Stomach (tissue), 4 donors: ENCODE results near the gene SNAP91.

Source experiments
- POLR2A ChIP-seq, 4 donors: fragments of 450-650 bp; IDR thresholded peaks; one replicate each; pipeline ENCODE4 v1.6.1; 2016; ENCODE audit warnings: antibody characterized with exemption in 4 of 4, control low read depth in 2 of 4, mild to moderate bottlenecking in 1 of 4, moderate library complexity in 1 of 4
- POLR2AphosphoS5 ChIP-seq, 3 donors: sonication (generic); formaldehyde crosslinking; IDR thresholded peaks; one replicate each; pipeline ENCODE4 v1.6.1; 2016; ENCODE audit warnings: antibody characterized with exemption in 3 of 3
- TF ChIP-seq, protein P1 (sequence below), 7 experiments: fragments of 450-650 bp in 4 of 7; fragments of 200-600 bp in 3 of 7; sonication (generic) in 3 of 7; IDR thresholded peaks; one replicate each; pipeline ENCODE4 v1.5.1; 2016 to 2019; ENCODE audit warnings: antibody characterized with exemption in 7 of 7, control low read depth in 2 of 7, mild to moderate bottlenecking in 1 of 7

DNA sequence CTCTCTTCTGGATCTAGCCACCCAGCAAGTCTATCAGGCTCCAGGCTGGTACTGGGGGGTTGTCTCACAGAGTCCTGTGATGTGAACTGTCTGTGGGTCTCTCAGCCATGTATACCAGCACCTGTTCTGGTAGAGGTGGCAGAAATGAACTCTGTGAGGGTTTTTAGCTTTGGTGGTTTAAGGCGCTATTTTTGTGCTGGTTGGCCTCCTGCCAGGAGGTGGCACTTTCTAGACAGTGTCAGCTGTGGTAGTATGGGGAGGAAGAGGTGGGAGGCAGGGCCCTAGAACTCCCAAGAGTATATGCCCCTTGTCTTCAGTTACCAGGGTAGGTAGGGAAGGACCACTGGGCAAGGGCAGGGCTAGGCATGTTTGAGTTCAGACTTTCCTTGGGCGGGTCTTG lies 75.8 kb downstream of the SNAP91 start:
- TF ChIP-seq, protein P1, sequence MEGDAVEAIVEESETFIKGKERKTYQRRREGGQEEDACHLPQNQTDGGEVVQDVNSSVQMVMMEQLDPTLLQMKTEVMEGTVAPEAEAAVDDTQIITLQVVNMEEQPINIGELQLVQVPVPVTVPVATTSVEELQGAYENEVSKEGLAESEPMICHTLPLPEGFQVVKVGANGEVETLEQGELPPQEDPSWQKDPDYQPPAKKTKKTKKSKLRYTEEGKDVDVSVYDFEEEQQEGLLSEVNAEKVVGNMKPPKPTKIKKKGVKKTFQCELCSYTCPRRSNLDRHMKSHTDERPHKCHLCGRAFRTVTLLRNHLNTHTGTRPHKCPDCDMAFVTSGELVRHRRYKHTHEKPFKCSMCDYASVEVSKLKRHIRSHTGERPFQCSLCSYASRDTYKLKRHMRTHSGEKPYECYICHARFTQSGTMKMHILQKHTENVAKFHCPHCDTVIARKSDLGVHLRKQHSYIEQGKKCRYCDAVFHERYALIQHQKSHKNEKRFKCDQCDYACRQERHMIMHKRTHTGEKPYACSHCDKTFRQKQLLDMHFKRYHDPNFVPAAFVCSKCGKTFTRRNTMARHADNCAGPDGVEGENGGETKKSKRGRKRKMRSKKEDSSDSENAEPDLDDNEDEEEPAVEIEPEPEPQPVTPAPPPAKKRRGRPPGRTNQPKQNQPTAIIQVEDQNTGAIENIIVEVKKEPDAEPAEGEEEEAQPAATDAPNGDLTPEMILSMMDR (IDR thresholded peaks at IDR 0.05) = no peak
- TF ChIP-seq POLR2A (IDR thresholded peaks at IDR 0.05) (no peak), POLR2AphosphoS5 (IDR thresholded peaks at IDR 0.05) (no peak)
